GM12874 (cell line): Measurements from ENCODE around the gene METTL25B.

Experiments used
- CTCF ChIP-seq: IDR thresholded peaks from 2 replicates; pipeline ENCODE4 v1.5.1; 2011; ENCODE audit warnings: low read depth, mild to moderate bottlenecking, control low read depth, low read length, moderate library complexity; ENCODE audit not compliant: insufficient read depth

METTL25B gene

DNA sequence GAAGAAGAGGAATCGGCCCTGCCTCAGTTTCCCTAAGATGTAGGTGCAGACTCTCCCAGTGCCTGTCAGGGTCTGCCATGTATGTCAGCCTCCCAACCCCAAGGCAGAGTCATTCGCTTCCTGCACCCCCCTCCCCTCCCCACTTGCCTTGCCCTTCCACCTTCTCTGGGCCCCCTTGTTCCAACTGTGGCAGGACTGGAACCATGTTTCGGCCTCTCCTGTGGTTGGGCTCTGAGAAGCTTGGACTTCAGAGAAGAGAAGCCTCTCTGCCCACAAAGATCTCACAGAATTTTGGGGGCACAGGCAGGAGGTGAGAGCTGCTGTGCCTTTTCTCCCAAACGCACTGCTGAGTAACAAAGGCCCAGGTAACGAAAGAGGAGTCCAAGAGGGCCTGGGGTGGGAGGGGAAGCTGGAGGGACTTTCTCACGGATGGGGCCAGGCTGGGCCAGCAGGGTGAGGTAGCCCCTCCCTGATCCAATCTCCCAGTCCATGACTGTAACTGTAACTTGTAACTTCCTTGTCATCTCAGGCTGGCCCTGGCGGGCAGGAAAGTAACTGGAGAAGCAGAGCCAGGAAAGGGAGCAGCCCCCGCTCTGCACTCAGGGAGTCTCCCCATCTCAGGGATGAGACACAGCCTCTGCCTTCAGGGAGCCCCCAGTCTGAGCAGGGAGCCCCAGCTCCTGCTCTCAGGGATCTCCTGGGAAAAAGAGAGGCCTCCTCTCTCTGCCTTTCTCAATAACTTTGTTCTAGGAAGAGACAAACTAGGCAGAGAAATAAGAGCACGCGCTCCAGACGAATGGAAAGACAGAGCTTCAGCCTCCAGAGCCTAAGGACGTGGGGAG lies 34.2 kb upstream of the METTL25B start:
- no peak for TF ChIP-seq CTCF

DNA sequence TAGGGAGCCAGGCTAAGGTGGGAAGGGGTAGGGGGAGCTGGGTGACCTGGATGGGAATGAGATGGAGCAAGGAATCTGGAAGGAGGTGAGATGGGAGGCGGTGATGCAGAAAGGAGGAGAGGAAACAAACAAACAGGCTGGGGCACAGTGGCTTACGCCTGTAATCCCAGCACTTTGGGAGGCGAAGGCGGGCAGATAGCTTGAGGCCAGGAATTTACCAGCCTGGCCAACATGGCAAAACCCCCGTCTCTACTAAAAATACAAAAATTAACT lies 33.6 kb upstream of the METTL25B start:
- no peak for TF ChIP-seq CTCF

DNA sequence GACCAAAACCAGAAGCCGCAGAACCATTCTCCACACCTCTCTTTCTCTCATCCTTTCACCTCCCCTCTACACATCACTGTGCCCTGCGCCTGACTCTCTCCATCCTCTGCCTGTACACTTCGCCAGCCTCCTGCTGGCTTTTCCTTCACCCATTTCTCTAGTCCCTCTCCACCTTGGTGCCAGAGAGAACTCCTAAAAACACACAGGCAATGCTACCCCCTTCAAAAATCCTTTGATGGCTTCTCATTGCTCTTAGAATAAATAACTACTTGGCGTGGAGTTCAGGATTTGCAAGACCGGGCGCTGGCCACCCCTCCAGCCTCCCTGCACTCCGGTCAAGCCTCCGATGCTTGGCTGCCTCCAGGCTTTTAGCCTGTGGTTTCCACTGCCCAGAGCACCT lies 31.5 kb upstream of the METTL25B start:
- no peak for TF ChIP-seq CTCF

GRCh38 chr1:156697481-156697880 lies 30.8 kb upstream of the METTL25B start:
- TF ChIP-seq CTCF: no peak

DNA sequence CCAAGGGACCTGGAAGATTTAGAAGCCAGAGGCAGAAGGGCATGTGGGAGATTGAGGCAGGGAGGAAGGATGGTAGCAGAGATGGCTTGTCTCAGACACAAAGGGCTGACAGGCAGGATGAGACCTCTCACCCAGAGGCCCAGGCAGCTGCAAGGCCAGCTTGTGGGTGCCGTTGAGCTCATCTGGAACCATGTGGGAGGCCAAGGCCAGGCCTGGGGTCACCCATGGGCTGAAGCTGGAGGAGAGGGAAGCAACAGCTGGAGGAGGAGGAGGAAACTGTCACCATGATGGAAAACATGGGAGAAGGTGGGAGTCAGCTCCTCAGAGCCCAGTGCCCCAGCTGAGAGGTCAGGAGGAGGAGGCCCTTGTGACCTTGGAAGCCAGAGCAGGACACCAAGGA lies 29.3 kb upstream of the METTL25B start:
- TF ChIP-seq CTCF: no peak

DNA sequence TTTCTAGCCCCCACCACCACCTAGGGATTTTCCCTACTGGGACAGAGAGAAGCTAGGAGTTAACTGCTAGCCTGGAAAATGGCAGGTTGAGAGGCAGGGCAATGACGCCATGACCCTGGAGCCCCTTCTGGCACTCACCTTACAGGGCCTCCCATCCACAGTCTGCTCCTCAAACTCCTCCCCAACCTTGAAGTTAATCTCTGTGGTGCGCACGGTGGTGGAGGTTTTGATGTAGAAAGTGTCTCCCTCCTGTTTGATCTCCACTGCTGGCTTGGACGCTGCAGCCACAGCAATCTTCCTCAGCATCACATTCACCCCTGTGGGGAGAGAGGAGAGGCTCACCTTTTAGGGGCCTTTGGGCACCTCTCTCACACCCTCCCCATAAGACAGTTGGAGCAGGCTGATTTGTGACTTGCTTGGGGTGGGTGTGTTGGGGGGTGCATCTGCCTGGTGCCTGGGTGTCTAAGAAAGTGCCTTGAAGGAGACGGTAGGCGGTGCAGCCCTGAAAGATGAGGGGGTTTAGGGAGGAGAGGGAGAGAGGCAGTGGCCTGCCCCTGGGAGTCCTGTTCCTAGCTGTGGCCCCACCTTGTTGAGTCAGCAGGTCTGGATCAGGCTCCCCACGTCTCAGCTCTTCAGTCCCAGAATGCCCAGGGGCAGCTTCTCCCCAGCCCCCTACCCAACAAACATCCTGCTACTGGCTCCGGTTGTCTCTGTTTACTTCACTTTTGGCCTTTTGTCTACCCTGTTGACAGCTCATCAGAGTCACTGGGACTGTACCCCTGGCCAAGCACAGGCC lies 27.3 kb upstream of the METTL25B start:
- TF ChIP-seq CTCF: no peak

DNA sequence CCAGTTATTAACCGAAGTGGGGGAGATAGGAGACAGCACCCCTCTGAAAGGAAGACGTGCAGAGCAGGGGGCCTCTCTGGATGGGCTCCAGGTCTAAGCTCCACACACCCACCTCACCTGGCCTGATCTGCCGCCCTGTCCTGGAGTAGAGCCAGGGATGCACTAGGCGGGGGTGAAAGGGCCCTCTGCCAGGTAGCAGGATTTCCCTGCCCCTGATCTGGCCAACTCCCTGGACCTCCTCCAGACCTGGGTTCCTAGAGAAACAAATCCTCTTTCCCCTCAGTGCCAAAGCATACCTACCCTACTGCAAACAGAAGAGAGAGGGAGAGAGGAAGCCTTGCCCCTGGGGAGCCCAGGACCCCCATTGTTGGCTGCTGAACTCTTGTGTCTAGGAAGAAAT lies 24.9 kb upstream of the METTL25B start:
- TF ChIP-seq CTCF: no peak
